Myocyte (in vitro differentiated cells): ENCODE measurements around the gene SMCP. TPM values are rescaled to one million over a fixed set of nuclear protein-coding genes. Genes with fewer than 3 reads are reported as not detected.
A peak's percentile ranks its signal among the peaks of the same experiment; 100 is the strongest.

Source experiments
- DNase-seq: peaks from one replicate; pipeline ENCODE4 v3.0.0-alpha.2; 2012; ENCODE audit warnings: low read depth
- polyA plus RNA-seq: library from polyadenylated mRNA; unstranded; fragments of >200 nt; gene quantifications from one replicate; pipeline ENCODE4 v1.2.1, GENCODE V29; 2012; ENCODE audit warnings: missing spikeins
- total RNA-seq: library from RNA; depleted of rRNA; stranded (reverse); fragments of >200 nt; gene quantifications from 2 replicates; pipeline ENCODE4 v1.2.3, GENCODE V29; 2014

The SMCP gene, protein sequence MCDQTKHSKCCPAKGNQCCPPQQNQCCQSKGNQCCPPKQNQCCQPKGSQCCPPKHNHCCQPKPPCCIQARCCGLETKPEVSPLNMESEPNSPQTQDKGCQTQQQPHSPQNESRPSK
- not detected in 2 replicates for total RNA-seq
- not detected for polyA plus RNA-seq

DNA sequence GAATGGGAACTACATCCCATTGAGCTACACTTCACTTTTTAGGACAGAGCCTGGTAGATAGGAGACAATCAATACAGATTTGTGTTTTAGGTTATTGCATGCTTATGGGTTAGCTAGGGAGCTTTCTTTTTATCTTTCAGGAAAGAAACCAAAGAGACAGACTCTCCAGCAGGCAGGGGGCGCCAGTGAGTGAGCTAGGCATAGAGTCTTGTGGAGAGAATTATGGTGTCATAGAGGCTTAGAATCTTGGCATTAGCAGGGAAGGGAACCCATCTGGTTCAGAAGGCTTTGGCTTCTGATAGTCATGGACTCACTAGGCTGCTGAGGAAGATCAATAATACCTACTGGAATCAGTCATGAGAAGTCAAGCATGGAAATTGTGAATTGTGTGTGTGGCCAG, at the start of gene SMCP:
Gene SMCP (plus strand): TSS at position 281 of the 400 bp plus-strand sequence. CDS start 6,101 bp downstream, outside the sequence.
- no peak for DNase-seq

DNA sequence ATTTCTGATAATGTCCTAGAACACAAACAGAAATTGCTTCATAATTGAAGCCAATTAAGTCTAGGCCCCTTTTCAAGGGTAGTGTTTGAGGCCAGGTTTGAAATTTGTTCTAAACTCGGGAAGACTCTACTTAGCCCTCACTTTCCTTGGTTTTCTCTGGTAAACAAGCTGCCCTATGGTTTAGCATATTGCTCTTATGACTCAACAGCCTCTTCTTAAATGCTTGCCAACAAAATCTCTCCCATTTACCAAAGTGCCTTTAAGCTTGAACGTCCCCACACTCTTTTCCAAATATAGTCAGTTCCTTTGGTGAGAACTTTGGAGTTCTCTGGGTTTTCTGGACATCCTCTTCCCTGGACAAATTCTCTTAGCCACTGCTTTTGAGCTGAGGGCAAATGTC, 41.3 kb upstream of the SMCP start:
- DNase-seq, result no peak

DNA sequence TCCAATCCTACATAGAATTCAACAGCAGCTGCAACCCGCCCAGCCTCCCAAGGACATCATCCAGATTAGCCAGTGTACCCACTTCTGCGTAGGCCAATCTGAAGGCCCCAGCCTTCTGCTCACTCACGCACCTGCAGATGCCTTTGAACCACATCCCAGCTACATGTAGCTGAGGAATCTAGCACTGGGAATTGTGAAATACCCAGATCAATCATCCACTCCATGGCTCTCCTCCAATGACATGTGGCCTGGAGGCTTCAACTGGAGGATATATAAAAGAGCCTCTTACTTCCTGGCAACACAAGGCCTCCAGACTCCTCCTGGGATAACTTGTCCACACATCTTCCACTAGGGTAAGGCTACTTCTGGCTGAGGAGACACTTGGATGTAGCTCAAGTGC, 35.6 kb upstream of the SMCP start, which contains the start of gene LCE6A:
Gene LCE6A (plus strand): TSS at position 301 of the 400 bp plus-strand sequence. CDS start 665 bp downstream, outside the sequence.
- no peak for DNase-seq

DNA sequence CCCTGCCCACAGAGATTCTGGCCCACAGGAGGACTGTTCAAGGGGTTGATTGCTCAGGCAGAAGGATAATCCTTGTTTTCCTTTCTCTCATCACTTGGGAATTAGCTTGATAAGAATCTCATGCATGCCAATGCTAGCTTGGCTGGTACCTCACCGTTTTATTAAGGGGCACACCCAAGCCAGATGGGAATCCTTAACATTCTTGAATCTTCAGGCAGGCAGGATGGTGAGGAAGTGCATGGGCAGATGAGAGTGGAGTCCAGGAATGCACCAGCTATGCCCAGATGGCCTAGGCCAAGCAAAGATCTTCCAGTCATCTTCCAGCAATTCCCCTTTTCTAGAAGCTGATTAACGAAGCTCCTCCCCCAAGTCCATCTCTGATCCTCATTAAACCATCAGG, 22.5 kb upstream of the SMCP start:
- no peak for DNase-seq

DNA sequence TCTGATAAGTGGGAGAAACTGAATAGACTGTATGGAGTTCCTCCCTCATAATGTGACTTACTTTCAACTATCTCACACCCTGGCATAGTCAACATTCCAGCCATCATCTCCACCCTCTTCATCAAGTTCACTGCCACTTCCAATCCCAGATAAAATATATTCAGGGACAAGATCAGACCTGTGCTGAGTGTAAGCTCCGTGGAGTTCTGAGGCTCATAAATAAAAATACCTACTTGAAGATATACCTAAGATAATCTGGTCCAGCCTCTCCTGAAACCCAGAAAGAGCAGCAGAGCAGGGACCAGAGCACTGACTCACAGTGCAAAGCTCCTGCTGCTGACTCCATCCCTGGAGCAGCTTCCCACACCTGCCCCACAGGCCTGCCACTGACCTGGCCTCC, 20.1 kb upstream of the SMCP start:
- DNase-seq, result no peak

DNA sequence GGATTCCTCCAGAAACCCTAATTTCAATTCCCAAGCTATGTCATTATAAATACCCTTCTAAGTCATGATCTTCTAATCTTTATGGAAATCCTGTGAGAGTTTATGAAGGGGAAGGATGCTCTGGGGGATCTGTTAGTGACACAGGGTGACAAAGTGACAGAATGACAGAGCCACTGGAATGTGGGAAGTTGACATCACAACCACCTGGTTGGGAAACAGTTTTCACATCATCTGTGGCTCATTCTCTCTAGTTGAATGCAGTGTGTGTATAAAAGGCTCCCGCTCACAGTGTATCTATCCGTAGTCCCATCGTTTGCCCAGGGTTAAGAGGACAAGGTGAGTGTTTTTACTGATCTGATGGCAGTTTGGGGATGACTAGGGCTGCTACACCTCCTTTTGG, 18.4 kb upstream of the SMCP start, which contains the start of gene LCE7A:
Gene LCE7A (plus strand): TSS at position 301 of the 400 bp plus-strand sequence. CDS start 702 bp downstream, outside the sequence.
- DNase-seq, result no peak

DNA sequence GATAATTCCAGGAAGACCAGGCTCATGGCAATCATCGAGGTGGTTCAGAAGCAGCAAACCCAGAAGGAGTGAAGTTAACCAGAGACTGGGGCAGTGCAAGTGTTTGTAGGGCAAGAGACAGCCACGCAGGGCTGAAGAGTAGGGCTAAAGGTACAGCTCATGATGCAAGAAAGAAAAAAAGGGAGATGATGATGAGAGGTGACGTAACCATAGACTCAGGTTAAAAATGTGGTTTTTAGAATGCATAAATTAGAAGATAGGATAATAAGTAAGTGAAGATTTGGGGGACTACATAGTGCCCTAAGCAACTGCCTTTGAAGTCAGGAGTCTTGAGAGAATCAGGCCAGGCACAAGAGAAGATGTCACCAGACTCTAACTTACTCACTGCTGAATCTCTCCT, 18.0 kb upstream of the SMCP start:
- DNase-seq, result no peak

DNA sequence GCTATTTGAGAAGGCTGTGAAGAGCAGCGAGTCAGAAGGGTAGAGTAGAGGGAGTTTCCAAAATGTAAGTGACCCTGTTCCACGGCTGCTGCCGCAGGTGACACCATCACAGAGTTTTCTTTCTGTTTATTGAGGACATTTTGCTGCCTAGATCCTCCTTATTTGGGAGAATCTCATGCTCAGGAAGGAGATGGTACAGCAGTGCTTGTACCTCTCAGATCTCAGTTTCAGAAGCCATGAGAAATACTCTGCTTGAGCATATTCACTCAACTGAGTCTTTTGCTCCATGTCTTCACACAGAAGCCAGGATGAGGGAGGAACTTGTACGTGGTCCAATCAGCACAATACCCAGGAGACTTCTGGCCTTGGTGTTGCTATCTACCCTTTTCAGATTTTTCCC, 16.7 kb upstream of the SMCP start:
- DNase-seq, result no peak

DNA sequence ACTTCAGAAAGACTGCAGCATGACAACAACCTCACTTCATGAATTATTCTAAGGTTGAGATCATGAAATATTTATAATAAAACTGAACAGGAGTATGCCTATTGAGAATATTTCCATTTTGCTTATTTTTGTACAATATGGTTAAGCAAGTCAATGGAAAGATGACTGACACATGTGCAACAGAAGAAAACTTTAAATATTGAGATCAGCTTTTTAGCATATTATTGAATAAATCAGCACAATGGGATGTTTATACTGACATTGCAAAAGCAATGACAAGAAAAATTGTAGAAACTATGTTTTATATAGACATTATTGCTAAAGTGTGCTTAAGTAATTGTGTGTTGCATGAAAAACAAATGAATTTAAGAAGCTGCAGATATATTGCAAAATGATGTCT, 13.7 kb upstream of the SMCP start:
- DNase-seq, result no peak

DNA sequence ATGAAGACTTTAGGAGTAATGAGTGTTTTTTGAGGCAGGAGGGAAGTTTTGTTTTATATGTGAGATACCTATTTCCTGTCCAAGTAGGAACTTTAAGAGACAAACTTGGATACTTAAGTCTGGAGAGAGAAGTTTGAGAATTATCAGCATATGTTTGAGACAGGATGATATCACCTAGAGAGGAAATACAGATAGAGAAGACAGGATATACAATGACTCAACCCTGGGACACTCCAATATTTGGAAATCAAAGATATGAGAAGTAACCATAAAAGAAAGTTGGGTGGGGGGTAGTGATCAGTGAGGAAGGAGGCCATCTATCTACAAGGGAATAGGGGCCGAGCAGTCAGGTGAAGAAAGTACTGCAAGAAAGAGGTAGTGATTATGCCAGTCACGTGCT, 11.8 kb upstream of the SMCP start:
- no peak for DNase-seq

DNA sequence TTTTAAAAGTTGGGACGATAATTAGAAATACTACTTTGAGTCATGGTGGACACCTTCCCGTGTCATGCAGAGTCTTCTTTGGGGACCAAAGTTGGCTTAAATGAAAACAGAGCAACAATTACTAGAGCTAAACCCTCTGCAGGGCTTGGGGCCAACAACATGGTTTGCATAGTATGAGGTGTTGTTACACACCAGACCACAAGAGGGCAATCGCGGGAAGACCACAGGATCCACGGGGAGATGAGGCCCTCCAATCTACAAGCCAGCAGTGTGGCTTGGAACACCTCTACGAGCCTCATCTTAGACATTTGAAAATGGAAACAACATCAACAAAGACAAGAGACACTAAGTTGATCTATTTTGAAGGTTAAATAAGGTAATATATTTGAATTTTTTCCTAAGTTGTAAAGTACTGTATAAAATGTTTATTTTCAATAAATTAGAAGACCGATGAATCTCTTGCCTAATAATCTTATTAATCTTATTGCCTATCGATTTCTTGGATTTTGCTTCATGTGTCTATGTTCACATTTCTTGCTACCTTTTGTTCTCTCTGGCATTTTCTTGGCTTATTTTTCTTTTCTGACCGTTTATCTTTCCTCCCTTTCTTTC, 8.2 kb upstream of the SMCP start:
- DNase-seq, result peak; percentile 80

DNA sequence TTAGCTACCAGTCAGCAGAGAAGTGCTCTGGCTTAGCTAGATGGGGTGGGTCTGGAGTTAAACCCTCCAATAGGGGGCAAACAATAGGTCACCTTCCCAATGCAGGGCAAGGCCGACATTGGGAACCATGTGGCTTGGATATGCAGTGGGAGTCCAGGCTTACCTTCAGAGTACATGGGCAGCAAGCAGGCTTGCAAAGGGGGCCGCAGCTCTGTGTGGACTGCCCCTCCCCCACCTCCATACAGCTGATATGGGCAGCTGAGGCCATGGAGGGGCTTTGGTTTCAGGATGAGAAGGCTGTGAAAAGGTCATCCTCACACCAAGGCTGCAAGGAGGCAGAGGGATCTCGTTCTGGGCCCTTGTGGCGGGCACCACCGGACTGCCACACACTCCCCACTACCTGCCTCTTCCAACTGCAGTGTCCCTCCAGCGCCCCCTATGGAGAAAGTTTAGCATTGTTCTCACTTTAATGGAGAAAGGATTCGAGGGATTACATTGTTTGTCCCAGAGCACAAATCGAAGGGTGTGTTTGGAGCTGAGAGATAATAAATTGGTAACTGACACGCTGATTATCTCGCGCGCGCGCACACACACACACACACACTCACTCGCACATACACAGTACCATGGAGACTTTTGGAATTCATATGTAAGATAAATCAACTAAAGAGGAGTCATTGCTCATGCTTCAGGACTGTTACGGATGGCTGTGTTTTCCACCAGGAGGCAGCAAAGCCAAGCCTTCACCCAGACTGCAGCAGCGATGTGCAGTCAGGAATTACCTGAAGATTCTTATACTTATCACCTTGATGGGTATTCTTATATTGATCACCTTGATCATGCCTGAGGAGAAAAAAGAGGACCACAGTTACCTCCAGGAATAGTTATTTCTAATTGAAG, 7.0 kb upstream of the SMCP start:
- DNase-seq, result no peak

DNA sequence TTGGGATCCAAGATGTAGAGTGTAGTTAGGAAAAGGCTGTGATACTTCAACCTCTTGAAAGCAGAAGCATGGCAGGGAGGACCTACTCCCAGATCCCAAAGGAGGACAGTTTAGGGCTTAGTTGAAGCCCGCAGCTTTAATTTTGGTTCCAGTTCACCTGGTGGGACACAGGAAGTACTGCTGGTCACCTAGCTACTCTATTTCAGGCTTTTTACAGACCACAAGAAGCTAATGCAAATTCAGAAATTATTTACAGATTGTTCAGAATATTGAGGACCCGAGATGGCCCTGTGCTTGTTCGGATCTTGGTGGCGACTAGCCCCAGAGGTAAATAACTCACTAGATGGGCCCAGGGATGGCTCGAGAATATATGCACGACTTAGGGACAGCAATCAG, 6.4 kb upstream of the SMCP start:
- no peak for DNase-seq

DNA sequence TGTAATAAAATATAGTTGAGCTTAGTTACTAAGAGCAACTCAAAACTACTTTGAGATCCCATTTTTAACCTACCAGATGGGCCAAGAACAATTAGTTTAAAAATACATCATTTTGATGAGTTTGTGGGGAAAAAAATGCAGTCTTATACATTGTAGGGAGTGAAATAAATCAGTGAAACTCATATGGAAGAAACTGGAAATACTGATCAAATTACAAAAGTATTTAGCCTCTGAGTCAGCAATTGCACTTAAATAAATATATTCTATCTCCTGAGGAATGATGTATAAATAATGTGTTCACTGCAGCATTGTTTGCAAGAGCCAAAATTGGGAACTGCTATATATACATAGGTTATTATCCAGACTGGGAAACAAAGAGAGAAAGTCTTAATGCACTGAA, 4.6 kb upstream of the SMCP start:
- DNase-seq, result no peak

DNA sequence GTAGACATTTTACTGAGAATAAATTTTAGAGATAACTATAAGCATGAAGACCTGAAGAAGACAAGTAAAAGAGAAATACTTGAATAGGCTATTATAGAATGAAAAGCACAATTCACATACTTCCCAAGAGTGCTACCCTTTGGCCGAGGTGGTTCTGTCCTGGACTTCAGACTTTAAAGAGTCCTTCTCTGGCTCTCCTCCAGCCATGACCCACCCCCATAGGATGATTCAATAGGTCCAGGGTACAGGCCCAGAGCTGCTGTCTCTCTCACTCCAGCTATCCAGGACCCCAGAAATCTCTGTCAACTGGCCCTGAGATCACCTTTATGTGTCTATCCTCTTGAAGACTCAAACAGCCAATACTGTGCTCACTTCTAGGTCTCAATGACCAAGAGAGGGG, 1.3 kb upstream of the SMCP start:
- DNase-seq, result no peak

DNA sequence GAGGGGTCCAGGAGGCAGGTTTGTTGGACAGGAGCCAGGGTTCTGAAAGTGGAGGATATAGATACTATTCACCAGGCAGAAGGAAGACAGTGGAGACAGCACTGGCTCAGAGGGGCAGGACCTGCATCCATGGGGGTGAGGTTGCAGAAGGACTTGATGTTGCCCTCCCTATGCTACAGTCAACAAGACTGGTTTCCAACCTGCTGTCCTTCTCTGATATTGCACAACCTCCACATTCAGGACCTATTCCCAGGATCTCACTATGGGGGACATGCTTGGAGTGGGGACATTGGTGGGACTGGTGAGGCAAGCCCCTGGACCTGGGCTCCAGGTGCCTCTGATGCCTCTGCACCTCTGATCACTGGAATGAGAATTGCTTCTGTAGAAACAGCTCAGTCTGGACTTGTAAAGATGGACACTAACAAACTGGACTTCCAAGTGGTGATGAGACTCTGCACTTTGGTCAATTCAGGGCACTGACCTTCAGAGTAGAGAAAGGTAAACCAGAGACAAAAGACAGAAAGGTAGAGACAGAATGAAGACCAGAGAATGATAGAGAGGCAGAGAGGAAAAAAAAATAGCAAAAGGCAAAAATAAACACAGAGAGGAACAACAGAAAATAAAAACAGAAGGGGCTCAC, 1.6 kb downstream of the SMCP start:
- no peak for DNase-seq

DNA sequence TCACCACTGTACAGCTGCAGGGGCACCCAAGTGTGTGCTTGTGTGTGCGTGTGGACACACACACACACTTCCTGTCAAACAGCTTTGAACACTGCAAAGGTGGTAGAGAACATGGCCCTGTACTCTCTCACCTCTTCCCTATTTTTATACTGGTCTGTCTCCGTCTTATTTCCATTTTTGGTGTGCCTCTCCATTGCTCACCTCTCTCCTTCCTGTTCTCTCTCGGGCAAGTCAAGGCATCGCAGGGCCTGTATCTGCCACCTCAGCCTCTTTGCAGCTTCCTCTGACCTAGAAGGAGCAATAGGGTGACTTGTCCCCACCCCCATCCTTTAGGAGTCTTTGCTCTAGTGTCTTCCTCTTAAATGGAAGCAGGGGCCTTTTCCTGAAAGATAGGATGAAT, 2.2 kb downstream of the SMCP start:
- no peak for DNase-seq

DNA sequence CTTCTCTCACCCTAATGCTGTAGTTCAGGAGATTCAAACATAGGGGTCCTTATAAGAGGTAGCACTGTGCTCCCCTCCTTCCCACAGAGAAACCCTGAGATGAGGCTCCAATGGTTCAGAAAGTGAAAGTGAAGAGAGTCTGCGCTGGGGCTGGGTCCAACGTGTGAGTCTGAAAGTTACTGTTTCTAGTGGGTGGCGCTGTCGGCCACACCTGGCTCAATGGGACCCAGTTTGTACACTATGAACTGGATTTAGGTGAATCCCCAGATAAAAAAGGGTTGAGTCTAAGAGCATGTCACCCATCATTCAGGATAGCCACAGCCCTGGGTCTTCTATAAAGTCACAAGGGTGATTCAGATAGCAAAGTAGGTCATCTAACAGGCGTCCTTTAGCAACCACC, 2.8 kb downstream of the SMCP start:
- DNase-seq, result no peak

DNA sequence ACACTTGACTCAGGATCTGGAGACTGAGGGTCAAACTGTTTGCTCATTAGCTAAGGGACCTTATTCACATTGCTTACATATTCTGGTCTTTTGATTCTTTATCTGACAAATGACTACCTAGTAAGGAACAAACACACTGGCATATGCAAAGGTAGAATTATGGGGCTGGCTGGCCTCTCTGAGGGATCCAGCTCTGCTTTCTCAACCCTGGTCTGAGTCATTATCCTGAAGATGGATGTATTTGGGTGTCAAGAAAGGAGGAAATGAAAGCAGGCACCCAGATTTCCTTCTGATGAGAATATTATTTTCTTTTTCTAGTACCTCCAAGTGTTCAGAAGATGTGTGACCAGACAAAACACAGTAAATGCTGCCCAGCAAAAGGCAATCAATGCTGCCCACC, 6.0 kb downstream of the SMCP start:
- no peak for DNase-seq

DNA sequence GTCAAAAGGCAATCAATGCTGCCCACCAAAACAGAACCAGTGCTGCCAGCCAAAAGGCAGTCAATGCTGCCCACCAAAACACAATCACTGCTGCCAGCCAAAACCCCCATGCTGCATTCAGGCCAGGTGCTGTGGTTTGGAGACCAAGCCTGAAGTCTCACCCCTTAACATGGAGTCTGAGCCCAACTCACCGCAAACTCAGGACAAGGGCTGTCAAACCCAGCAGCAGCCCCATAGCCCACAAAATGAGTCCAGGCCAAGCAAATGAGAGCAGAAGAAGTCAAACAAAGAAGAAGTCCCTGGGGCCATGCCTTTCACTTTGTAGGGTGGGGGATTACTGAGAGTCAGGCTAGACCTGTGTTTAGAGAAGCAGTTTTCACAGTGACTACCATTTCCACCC, 6.4 kb downstream of the SMCP start:
- no peak for DNase-seq

DNA sequence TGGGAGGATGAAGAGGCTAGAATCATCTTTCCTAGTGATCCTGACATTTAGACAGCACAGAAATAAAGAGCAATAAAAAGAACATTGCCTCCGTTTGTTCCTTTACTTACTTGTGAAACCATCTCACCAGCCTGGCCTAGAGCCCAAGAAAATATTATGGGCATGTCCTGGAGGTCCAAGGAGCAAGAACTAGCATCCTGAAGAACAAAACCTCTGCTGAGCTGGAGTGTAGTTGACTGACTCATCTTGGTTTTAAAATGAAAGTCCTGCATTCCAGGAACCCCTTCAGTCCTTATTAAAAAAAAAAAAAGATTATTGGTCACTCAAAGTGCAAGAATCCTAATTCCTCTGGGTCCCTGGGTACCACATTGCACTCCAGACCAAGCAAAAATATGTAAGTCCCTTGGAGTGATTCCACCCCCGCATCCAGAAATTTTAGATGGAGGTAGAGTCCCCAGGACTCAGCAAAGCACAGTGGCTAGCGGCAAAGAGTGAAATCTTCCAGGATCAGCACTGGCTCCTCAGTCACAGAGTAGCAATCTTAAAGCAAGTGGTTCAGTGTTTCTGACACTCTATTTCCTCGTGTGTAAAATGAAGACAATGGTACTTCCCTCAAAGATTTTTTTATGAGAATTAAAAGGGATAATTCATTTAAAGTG, 7.0 kb downstream of the SMCP start:
- no peak for DNase-seq
